H1 (cell line): Measurements from ENCODE around the gene TACC2. TPM values are rescaled to one million over a fixed set of nuclear protein-coding genes. Genes with fewer than 3 reads are reported as not detected.
A peak's percentile ranks its signal among the peaks of the same experiment; 100 is the strongest.

Experiments used
- SAP30 ChIP-seq: fragments of 300-600 bp; sonication (generic); IDR thresholded peaks from 2 replicates; pipeline ENCODE4 v1.7.1; 2012; ENCODE audit warnings: low read length, moderate library complexity, mild to moderate bottlenecking, inconsistent platforms; ENCODE audit not compliant: insufficient read depth, insufficient replicate concordance
- SIN3A ChIP-seq, 2 experiments: IDR thresholded peaks in 1 of 2; conservative IDR thresholded peaks in 1 of 2; 2 replicates each; pipeline ENCODE4 v1.6.1; 2011 to 2012; ENCODE audit warnings: low read length in 2 of 2, improper control_type of control experiment in 1 of 2, low read depth in 1 of 2, mild to moderate bottlenecking in 1 of 2
- polyA plus RNA-seq, 7 experiments: library from polyadenylated mRNA; depleted of rRNA in 3 of 7; stranded (reverse) in 5 of 7; unstranded in 2 of 7; fragments of >200 nt in 5 of 7; fragments of 200-250 nt in 2 of 7; gene quantifications; 1 replicate in 5 of 7; 2 replicates in 1 of 7; 4 replicates in 1 of 7; pipeline versions ENCODE4 v1.2.1 to v1.2.3, GENCODE V29; 2011 to 2013; ENCODE audit warnings: missing spikeins in 2 of 7, mixed read lengths in 2 of 7
- total RNA-seq: library from RNA; stranded (reverse); fragmentation: NEBNext Ultra II Directional; extraction: Animal tissue kit (Norgen Biotek cat#: 25700); gene quantifications from 2 replicates; pipeline ENCODE4 v1.2.1, GENCODE V29; 2021
- TF ChIP-seq, protein P1 (sequence below): IDR thresholded peaks from 2 replicates; pipeline ENCODE4 v1.6.1; 2011; ENCODE audit warnings: low read length, improper control_type of control experiment

TACC2 gene
- total and polyA plus RNA-seq, 2 of the 8 experiments (the other 6 are each of a cell fraction or from before 2014, with no cell fraction given) = 21.2 to 46.6 TPM

GRCh38 chr10:122044713-122045112, 55.8 kb downstream of the TACC2 start (continued):
- TF ChIP-seq, protein P1, sequence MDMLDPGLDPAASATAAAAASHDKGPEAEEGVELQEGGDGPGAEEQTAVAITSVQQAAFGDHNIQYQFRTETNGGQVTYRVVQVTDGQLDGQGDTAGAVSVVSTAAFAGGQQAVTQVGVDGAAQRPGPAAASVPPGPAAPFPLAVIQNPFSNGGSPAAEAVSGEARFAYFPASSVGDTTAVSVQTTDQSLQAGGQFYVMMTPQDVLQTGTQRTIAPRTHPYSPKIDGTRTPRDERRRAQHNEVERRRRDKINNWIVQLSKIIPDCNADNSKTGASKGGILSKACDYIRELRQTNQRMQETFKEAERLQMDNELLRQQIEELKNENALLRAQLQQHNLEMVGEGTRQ = no peak
- TF ChIP-seq SIN3A (conservative IDR thresholded peaks at IDR 0.05 in 1 of 2, IDR thresholded peaks at IDR 0.05 in 1 of 2; ENCODE audit: low read depth in 1 of 2, low read length in 2 of 2) = 0 out of 4 replicates have a peak, but pooled peaks of 1 of the 2 experiments have one; percentile 33
- no peak for TF ChIP-seq SAP30
